Nephron (organoid): ENCODE results near the gene SLC25A39.

Source experiments
- H3K27ac Mint-ChIP-seq, 3 experiments: 2 replicates each; pipeline ENCODE4 v1.8.0; 2020; ENCODE audit warnings: mixed read lengths in 3 of 3, mild to moderate bottlenecking in 2 of 3, moderate library complexity in 1 of 3
- H3K27me3 Mint-ChIP-seq: 2 replicates; pipeline ENCODE4 v1.8.0; 2021; ENCODE audit warnings: low read depth, mild to moderate bottlenecking, moderate library complexity, mixed read lengths
- H3K36me3 Mint-ChIP-seq: 2 replicates; pipeline ENCODE4 v1.8.0; 2020; ENCODE audit warnings: low read depth, mixed read lengths
- H3K4me1 Mint-ChIP-seq: 2 replicates; pipeline ENCODE4 v1.8.0; 2020; ENCODE audit warnings: mixed read lengths
- H3K4me3 Mint-ChIP-seq, 3 experiments: 2 replicates each; pipeline ENCODE4 v1.8.0; 2020; ENCODE audit warnings: mild to moderate bottlenecking in 3 of 3, mixed read lengths in 3 of 3, moderate library complexity in 2 of 3
- H3K9me3 Mint-ChIP-seq: 2 replicates; pipeline ENCODE4 v1.8.0; 2020; ENCODE audit warnings: mixed read lengths
- TF ChIP-seq, protein P1 (sequence below), 3 experiments: fragments of 200-600 bp; sonication (generic); IDR thresholded peaks; one replicate each; pipeline ENCODE4 v1.5.0; 2021; ENCODE audit warnings: antibody characterized with exemption in 3 of 3; ENCODE audit not compliant: unreplicated experiment in 3 of 3

SLC25A39 gene

DNA sequence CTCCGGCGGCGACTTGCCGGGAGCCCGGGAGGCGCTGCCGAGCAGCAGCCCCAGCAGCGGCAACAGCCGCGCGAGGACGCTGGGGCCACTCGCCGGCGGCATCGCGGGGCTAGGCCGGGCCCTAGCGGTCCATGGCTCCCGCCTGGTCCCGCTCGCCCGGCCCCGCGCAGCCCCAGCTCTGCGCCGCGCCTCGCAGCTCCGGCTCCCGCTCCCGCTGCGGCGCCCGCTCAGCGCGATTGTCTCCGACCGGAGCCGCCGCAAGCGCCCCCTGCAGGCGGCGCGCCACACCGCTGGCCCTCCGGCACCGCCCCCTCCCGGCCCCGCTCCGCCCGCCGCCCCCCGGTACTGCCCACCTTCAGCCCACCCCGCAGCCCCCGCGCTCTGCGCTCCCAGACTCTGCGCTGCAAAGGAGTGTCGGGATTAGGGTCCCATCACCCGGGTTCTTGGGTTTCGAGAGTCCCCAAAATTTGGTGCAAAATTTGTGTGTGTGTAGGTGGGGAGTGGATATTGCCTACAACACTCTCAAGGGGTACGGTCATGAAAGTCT is 39.1 kb upstream of the SLC25A39 start, which contains the start of gene FAM171A2:
TSS of gene FAM171A2 (minus strand) at position 241 of the 547 bp plus-strand sequence. CDS start at position 102, 139 bp downstream.
- Mint-ChIP-seq H3K4me1 (peaks cover 38% of the 10 kb centered on the region), H3K36me3 (peaks cover 11% of the 10 kb centered on the region), H3K27me3 (peaks cover 17% of the 10 kb centered on the region), H3K9me3 (no peaks in the 10 kb centered on the region), H3K4me3 (peak within 1 kb of the TSS; percentile 90 to 95 (median 94)), H3K27ac (peak within 1 kb of the TSS; percentile 85 to 92 (median 89))
- TF ChIP-seq, protein P1, sequence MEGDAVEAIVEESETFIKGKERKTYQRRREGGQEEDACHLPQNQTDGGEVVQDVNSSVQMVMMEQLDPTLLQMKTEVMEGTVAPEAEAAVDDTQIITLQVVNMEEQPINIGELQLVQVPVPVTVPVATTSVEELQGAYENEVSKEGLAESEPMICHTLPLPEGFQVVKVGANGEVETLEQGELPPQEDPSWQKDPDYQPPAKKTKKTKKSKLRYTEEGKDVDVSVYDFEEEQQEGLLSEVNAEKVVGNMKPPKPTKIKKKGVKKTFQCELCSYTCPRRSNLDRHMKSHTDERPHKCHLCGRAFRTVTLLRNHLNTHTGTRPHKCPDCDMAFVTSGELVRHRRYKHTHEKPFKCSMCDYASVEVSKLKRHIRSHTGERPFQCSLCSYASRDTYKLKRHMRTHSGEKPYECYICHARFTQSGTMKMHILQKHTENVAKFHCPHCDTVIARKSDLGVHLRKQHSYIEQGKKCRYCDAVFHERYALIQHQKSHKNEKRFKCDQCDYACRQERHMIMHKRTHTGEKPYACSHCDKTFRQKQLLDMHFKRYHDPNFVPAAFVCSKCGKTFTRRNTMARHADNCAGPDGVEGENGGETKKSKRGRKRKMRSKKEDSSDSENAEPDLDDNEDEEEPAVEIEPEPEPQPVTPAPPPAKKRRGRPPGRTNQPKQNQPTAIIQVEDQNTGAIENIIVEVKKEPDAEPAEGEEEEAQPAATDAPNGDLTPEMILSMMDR (IDR thresholded peaks at IDR 0.05; ENCODE audit: unreplicated experiment in 3 of 3), result peak; percentile 70 to 93 (median 70)

GRCh38 chr17:44362949-44363612 is 38.5 kb upstream of the SLC25A39 start:
- no peaks in the 10 kb centered on the region for H3K9me3 Mint-ChIP-seq
- H3K4me1 Mint-ChIP-seq, result peaks cover 43% of the 10 kb centered on the region
- H3K36me3 Mint-ChIP-seq, result peaks cover 13% of the 10 kb centered on the region
- peak overlapping the region; percentile 90 to 94 (median 93) for H3K4me3 Mint-ChIP-seq
- peaks cover 17% of the 10 kb centered on the region for H3K27me3 Mint-ChIP-seq
- TF ChIP-seq, protein P1 (IDR thresholded peaks at IDR 0.05; ENCODE audit: unreplicated experiment in 3 of 3), result no peak
- peak overlapping the region; percentile 82 to 92 (median 89) for H3K27ac Mint-ChIP-seq

GRCh38 chr17:44362459-44362948 is 37.9 kb upstream of the SLC25A39 start:
- Mint-ChIP-seq H3K27ac (peak overlapping the region; percentile 66 to 92 (median 89)), H3K27me3 (peaks cover 17% of the 10 kb centered on the region), H3K9me3 (no peaks in the 10 kb centered on the region), H3K4me1 (peaks cover 45% of the 10 kb centered on the region), H3K4me3 (peak overlapping the region; percentile 90 to 94 (median 93)), H3K36me3 (peaks cover 17% of the 10 kb centered on the region)
- TF ChIP-seq, protein P1 (IDR thresholded peaks at IDR 0.05; ENCODE audit: unreplicated experiment in 3 of 3), result no peak

DNA sequence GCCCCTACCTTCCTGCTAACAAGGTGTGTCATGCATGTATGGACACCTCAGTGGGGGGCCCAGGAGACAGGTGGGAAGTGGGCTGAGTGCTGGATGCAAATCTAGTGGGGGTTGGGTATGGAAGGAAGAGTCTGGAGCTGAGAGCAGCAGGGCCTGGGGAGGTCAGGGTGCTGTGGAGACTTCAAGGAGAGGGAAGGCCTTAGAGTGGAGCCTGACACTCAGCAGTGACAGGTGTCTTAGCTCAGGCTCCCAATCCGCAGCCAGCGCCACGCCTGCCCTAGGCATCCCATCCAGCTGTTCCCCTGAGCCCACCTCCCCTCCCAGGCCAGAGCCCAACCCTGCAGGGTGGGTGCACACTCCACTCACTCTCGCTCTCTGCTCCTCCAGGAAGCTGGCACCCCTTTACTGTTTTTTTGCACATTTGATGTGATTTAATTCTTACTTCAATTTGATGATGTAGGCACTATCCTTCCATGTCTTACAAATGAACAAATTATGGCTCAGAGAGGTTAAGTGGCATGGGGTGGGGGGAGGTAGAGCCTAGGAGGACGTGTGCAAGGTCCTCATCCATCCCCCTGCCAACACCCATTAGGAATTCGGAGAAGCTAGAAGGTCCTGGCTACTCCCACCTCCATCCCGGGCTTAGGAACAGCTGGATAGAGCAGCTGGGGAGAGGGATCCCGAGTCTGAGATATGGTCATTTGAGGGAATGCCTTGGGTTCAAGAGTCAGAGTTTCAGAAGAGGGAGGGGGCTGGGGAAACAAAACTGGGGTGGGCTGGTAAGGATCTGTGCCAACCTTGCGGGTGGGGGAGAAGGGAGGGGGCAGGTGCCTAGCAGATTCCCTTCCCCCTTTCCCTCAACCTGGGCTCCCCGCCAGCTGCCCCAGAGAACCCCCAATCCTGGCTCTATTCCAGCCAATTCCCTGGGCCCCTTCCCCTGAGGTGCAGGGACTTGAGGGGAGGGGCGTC is 37.0 kb upstream of the SLC25A39 start:
- H3K27ac Mint-ChIP-seq, result peak overlapping the region; percentile 66 to 92 (median 89)
- H3K9me3 Mint-ChIP-seq, result no peaks in the 10 kb centered on the region
- peaks cover 20% of the 10 kb centered on the region for H3K36me3 Mint-ChIP-seq
- peaks cover 10% of the 10 kb centered on the region for H3K27me3 Mint-ChIP-seq
- peaks cover 44% of the 10 kb centered on the region for H3K4me1 Mint-ChIP-seq
- TF ChIP-seq, protein P1 (IDR thresholded peaks at IDR 0.05; ENCODE audit: unreplicated experiment in 3 of 3), result no peak
- peak overlapping the region; percentile 90 to 94 (median 93) for H3K4me3 Mint-ChIP-seq

- peaks cover 3% of the 10 kb centered on the region for H3K27me3 Mint-ChIP-seq
- H3K4me1 Mint-ChIP-seq, result peaks cover 44% of the 10 kb centered on the region
- peak overlapping the region; percentile 90 to 94 (median 93) for H3K4me3 Mint-ChIP-seq
- no peaks in the 10 kb centered on the region for H3K9me3 Mint-ChIP-seq
- peaks cover 21% of the 10 kb centered on the region for H3K36me3 Mint-ChIP-seq
- TF ChIP-seq, protein P1 (IDR thresholded peaks at IDR 0.05; ENCODE audit: unreplicated experiment in 3 of 3), result no peak
- peak overlapping the region; percentile 66 to 92 (median 89) for H3K27ac Mint-ChIP-seq
These were observed 36.2 kb upstream of the SLC25A39 start for GRCh38 chr17:44360826-44361225.
